Bladder microvascular endothelial cell (primary cell): ENCODE results near the gene PRR3. TPM values are rescaled to one million over a fixed set of nuclear protein-coding genes. Genes with fewer than 3 reads are reported as not detected.

Experiments
- total RNA-seq: library from RNA; depleted of rRNA; stranded (reverse); fragments of >200 nt; gene quantifications from 2 replicates; pipeline ENCODE4 v1.2.3, GENCODE V29; 2014

Gene PRR3
- 1.3 and 3.2 TPM in 2 replicates for total RNA-seq

GRCh38 chr6:30556906-30557682 lies at the start of gene PRR3:
TSS of gene PRR3 (plus strand) at chr6:30557295. CDS start at chr6:30557345, 50 bp downstream.

GRCh38 chr6:30556066-30556905 lies 809 bp upstream of the PRR3 start, which contains the start of gene GNL1:
TSS of gene GNL1 (minus strand) at chr6:30556489. CDS start at chr6:30556203, 286 bp downstream.

GRCh38 chr6:30571075-30571761 lies 14.1 kb downstream of the PRR3 start, which contains the start of gene ABCF1:
TSS of gene ABCF1 (plus strand) at chr6:30571442. CDS start at chr6:30571488, 46 bp downstream.

Other genes starting within 250 kb of the PRR3 start
- gene TRIM39, start 230.4 kb upstream of the PRR3 start, total RNA-seq, result 6.3 and 8.8 TPM in 2 replicates
- 15.1 and 18.3 TPM in 2 replicates for gene RPP21, start 212.1 kb upstream of the PRR3 start, total RNA-seq
- gene HLA-E, start 67.8 kb upstream of the PRR3 start, total RNA-seq, result 600 and 658 TPM in 2 replicates
- 32.9 and 48.9 TPM in 2 replicates for gene GNL1, start 806 bp upstream of the PRR3 start, total RNA-seq
- 29.3 and 71.2 TPM in 2 replicates for gene ABCF1, start 14.1 kb downstream of the PRR3 start, total RNA-seq
- gene PPP1R10, start 59.9 kb downstream of the PRR3 start, total RNA-seq, result 11.5 and 14.7 TPM in 2 replicates
- 25.9 and 46.6 TPM in 2 replicates for gene MRPS18B, start 60.5 kb downstream of the PRR3 start, total RNA-seq
- 2.4 and 6.8 TPM in 2 replicates for gene ATAT1, start 69.6 kb downstream of the PRR3 start, total RNA-seq
- gene C6orf136, start 89.8 kb downstream of the PRR3 start, total RNA-seq, result 1.8 and 2.5 TPM in 2 replicates
- gene DHX16, start 115.7 kb downstream of the PRR3 start, total RNA-seq, result 34.0 and 45.1 TPM in 2 replicates
- 47.6 and 53.7 TPM in 2 replicates for gene PPP1R18, start 129.3 kb downstream of the PRR3 start, total RNA-seq
- gene NRM, start 133.7 kb downstream of the PRR3 start, total RNA-seq, result 2.4 and 3.1 TPM in 2 replicates
- gene MDC1, start 160.0 kb downstream of the PRR3 start, total RNA-seq, result 5.0 and 11.0 TPM in 2 replicates
- gene TUBB, start 163.1 kb downstream of the PRR3 start, total RNA-seq, result 319 and 527 TPM in 2 replicates
- gene FLOT1, start 185.4 kb downstream of the PRR3 start, total RNA-seq, result 82.2 and 94.0 TPM in 2 replicates
- 63.0 and 94.9 TPM in 2 replicates for gene IER3, start 187.3 kb downstream of the PRR3 start, total RNA-seq